HCT116 (cell line): ENCODE data around the gene IL17RE. TPM values are rescaled to one million over a fixed set of nuclear protein-coding genes. Genes with fewer than 3 reads are reported as not detected.

Source experiments
- ATAC-seq: fragments of 200-7000 bp; cut with Tn5 transposase; 2 replicates; pipeline ENCODE4 v1.9.1; 2020; ENCODE audit warnings: mild to moderate bottlenecking, moderate library complexity
- BruUV-seq: library from RNA; stranded (reverse); fragments of 400-500 nt; replicated peaks from 2 replicates; lab custom pipeline; 2021; lab: Mats Ljungman, UMichigan
- CTCF ChIA-PET: fragments of 300-600 bp; sonication (Branson Sonifier 250); formaldehyde crosslinking; loops from one replicate; lab custom pipeline; 2021; ENCODE audit warnings: antibody characterized with exemption; lab: Charles Lee
- POLR2A ChIA-PET: fragments of 300-600, 350-600 bp; sonication (Branson Sonifier 250); formaldehyde crosslinking; loops from one replicate; lab custom pipeline; 2021; ENCODE audit warnings: antibody characterized with exemption; lab: Charles Lee
- RAD21 ChIA-PET, 2 experiments: fragments of 300-600 bp; sonication (Branson Sonifier 250); formaldehyde crosslinking; loops; one replicate each; lab custom pipeline; 2023; ENCODE audit warnings: low total read pairs in 2 of 2; ENCODE audit not compliant: uncharacterized antibody in 2 of 2, unreplicated experiment in 2 of 2, low non-redundant PET in 1 of 2; lab: Charles Lee
- DNase-seq: peaks from one replicate; pipeline ENCODE4 v3.0.0-alpha.2; 2010; ENCODE audit warnings: low read depth, low spot score
- H2AFZ ChIP-seq: fragments of 200-600 bp; shearing (Covaris generic), sonication (generic); 2 replicates; pipeline ENCODE4 v1.6.1; 2017; ENCODE audit warnings: low read depth, mixed run types, mixed read lengths, antibody characterized with exemption, low read length; ENCODE audit not compliant: poor library complexity, severe bottlenecking
- H3K27ac ChIP-seq: 2 replicates; pipeline ENCODE4 v1.5.1; 2012; ENCODE audit warnings: low read depth, low read length
- H3K27me3 ChIP-seq: fragments of 200-600 bp; sonication (generic); 2 replicates; pipeline ENCODE4 v1.6.1; 2016; ENCODE audit warnings: mixed run types, low read length, mixed read lengths; ENCODE audit not compliant: insufficient read depth
- H3K36me3 ChIP-seq, 2 experiments: fragments of 200-500 bp in 1 of 2; fragments of 200-600 bp in 1 of 2; sonication (Bioruptor generic) in 1 of 2; sonication (generic) in 1 of 2; 2 replicates each; pipeline versions ENCODE4 v1.5.1 to v1.6.1; 2014 to 2016; ENCODE audit warnings: low read length in 2 of 2, inconsistent platforms in 1 of 2, mixed read lengths in 1 of 2, mixed run types in 1 of 2; ENCODE audit not compliant: insufficient read depth in 2 of 2, control insufficient read depth in 1 of 2
- H3K4me1 ChIP-seq, 2 experiments: fragments of 200-600 bp in 1 of 2; sonication (generic) in 1 of 2; 2 replicates each; pipeline versions ENCODE4 v1.5.1 to v1.6.1; 2012 to 2017; ENCODE audit warnings: low read length in 2 of 2, inconsistent platforms in 1 of 2, mild to moderate bottlenecking in 1 of 2, mixed read lengths in 1 of 2, mixed run types in 1 of 2, moderate library complexity in 1 of 2; ENCODE audit not compliant: insufficient read depth in 2 of 2, control insufficient read depth in 1 of 2
- H3K4me2 ChIP-seq: fragments of 200-600 bp; sonication (generic); 2 replicates; pipeline ENCODE4 v1.6.1; 2017; ENCODE audit warnings: mixed run types, low read length, mixed read lengths
- H3K4me3 ChIP-seq, 2 experiments: fragments of 200-600 bp in 1 of 2; sonication (generic) in 1 of 2; replicated peaks in 1 of 2; 2 replicates each; pipeline ENCODE4 v1.5.1; 2011 to 2016; ENCODE audit warnings: low read length in 2 of 2, control low read depth in 1 of 2, low read depth in 1 of 2, mild to moderate bottlenecking in 1 of 2, mixed read lengths in 1 of 2, mixed run types in 1 of 2
- H3K79me2 ChIP-seq: fragments of 200-600 bp; sonication (generic); 2 replicates; pipeline ENCODE4 v1.6.1; 2017; ENCODE audit warnings: mild to moderate bottlenecking, mixed run types, low read length, moderate library complexity, mixed read lengths; ENCODE audit not compliant: insufficient read depth
- H3K9ac ChIP-seq: fragments of 200-600 bp; sonication (generic); 2 replicates; pipeline ENCODE4 v1.6.1; 2016; ENCODE audit warnings: low read length, mixed read lengths
- H3K9me2 ChIP-seq: fragments of 200-600 bp; sonication (generic), shearing (Covaris generic); 2 replicates; pipeline ENCODE4 v1.6.1; 2017; ENCODE audit warnings: mixed run types, mild to moderate bottlenecking, moderate library complexity; ENCODE audit not compliant: insufficient read depth
- H3K9me3 ChIP-seq, 2 experiments: fragments of 200-500 bp in 1 of 2; fragments of 200-600 bp in 1 of 2; sonication (Bioruptor generic) in 1 of 2; sonication (generic) in 1 of 2; 2 replicates each; pipeline ENCODE4 v1.6.1; 2014 to 2017; ENCODE audit warnings: low read length in 2 of 2, mixed read lengths in 2 of 2, inconsistent platforms in 1 of 2, low read depth in 1 of 2, mild to moderate bottlenecking in 1 of 2, mixed run types in 1 of 2, moderate library complexity in 1 of 2; ENCODE audit not compliant: control insufficient read depth in 1 of 2, insufficient read depth in 1 of 2
- H4K20me1 ChIP-seq: fragments of 200-600 bp; sonication (generic), shearing (Covaris generic); 2 replicates; pipeline ENCODE4 v1.6.1; 2017; ENCODE audit warnings: mixed run types, mild to moderate bottlenecking, moderate library complexity; ENCODE audit not compliant: insufficient read depth
- CBX3 ChIP-seq: IDR thresholded peaks from 2 replicates; pipeline ENCODE4 v1.6.1; 2012; ENCODE audit warnings: low read depth
- CTCF ChIP-seq, 3 experiments: fragments of 200-600 bp in 1 of 3; sonication (generic) in 1 of 3; IDR thresholded peaks in 2 of 3; conservative IDR thresholded peaks in 1 of 3; 2 replicates each; pipeline ENCODE4 v1.5.1; 2012 to 2017; ENCODE audit warnings: low read depth in 2 of 3, low read length in 2 of 3, antibody characterized with exemption in 1 of 3, borderline replicate concordance in 1 of 3, control low read depth in 1 of 3, mild to moderate bottlenecking in 1 of 3, mixed read lengths in 1 of 3, mixed run types in 1 of 3, moderate library complexity in 1 of 3; ENCODE audit not compliant: insufficient read depth in 1 of 3
- JUND ChIP-seq: IDR thresholded peaks from 2 replicates; pipeline ENCODE4 v1.6.1; 2012
- POLR2AphosphoS5 ChIP-seq: IDR thresholded peaks from 2 replicates; pipeline ENCODE4 v1.6.1; 2011; ENCODE audit warnings: mild to moderate bottlenecking, low read depth, low read length, moderate library complexity
- RAD21 ChIP-seq: IDR thresholded peaks from 2 replicates; pipeline ENCODE4 v1.6.1; 2012; ENCODE audit warnings: low read depth, mild to moderate bottlenecking
- SRF ChIP-seq: IDR thresholded peaks from 2 replicates; pipeline ENCODE4 v1.6.1; 2012; ENCODE audit warnings: low read depth
- TCF7L2 ChIP-seq: IDR thresholded peaks from 2 replicates; pipeline ENCODE4 v1.7.0; 2011; ENCODE audit warnings: borderline replicate concordance, inconsistent platforms; ENCODE audit not compliant: insufficient read depth, insufficient read length; ENCODE audit errors: extremely low read depth
- ZBTB33 ChIP-seq: IDR thresholded peaks from 2 replicates; pipeline ENCODE4 v1.6.1; 2011; ENCODE audit warnings: mild to moderate bottlenecking, low read length, moderate library complexity; ENCODE audit not compliant: insufficient replicate concordance; ENCODE audit errors: extremely low read depth
- ZNF274 ChIP-seq: fragments of 200-500 bp; sonication (Bioruptor generic); IDR thresholded peaks from 2 replicates; pipeline ENCODE4 v1.6.1; 2014; ENCODE audit warnings: mild to moderate bottlenecking, low read depth, low read length, inconsistent platforms
- intact Hi-C: fragments of 100-400 bp; cut with micrococcal nuclease; formaldehyde crosslinking; loops from 2 replicates; pipeline ENCODE4 v1.10.0; 2022
- total RNA-seq: library from RNA; stranded (reverse); gene quantifications from one replicate; pipeline ENCODE4 v1.2.1, GENCODE V29; 2021; ENCODE audit not compliant: unreplicated experiment

The IL17RE gene
- total RNA-seq, 1 experiment from 2014 or later = 14.3 TPM

GRCh38 chr3:9957214-9957613, 54.6 kb downstream of the IL17RE start:
- CTCF ChIA-PET = interaction anchor here (3.5 kb wide), 1 partner anchor 10 kb away, joined by 22 read pairs; no protein-coding TSS in a partner anchor
- Histone ChIP-seq H3K79me2 (no peaks in the 10 kb centered on the region), H3K4me2 (no peak overlapping the region), H3K27ac (no peak overlapping the region), H2AFZ (no peak overlapping the region), H3K9ac (no peak overlapping the region), H3K9me3 (no peaks in the 10 kb centered on the region), H3K4me1 (peaks cover 12 to 25% of the 10 kb centered on the region in 2 experiments), H3K9me2 (no peaks in the 10 kb centered on the region), H3K36me3 (peaks cover 0 to 7% of the 10 kb centered on the region in 2 experiments; a peak in 1 of 4 replicates), H3K27me3 (no peaks in the 10 kb centered on the region), H3K4me3 (no peak overlapping the region), H4K20me1 (no peaks in the 10 kb centered on the region)
- no peak for TF ChIP-seq JUND
- TF ChIP-seq RAD21 = peak; percentile 23
- TF ChIP-seq CTCF (IDR thresholded peaks at IDR 0.05 in 2 of 3, conservative IDR thresholded peaks at IDR 0.05 in 1 of 3; ENCODE audit: borderline replicate concordance in 1 of 3, insufficient read depth in 1 of 3, low read depth in 2 of 3, low read length in 2 of 3) = peak in 1 of 3 experiments; percentile 20; a peak in 2 of 6 replicates
- intact Hi-C loops = no loop called here
- POLR2A ChIA-PET = no interaction called here
- DNase-seq (no peak), ATAC-seq (no peak)
- RAD21 ChIA-PET = no interaction called here
- no TSS peak for BruUV-seq

GRCh38 chr3:9965200-9965875, 62.7 kb downstream of the IL17RE start:
- H4K20me1 ChIP-seq = no peaks in the 10 kb centered on the region
- H3K27ac ChIP-seq = no peak overlapping the region
- no peak overlapping the region for H3K4me2 ChIP-seq
- TF ChIP-seq CBX3 = no peak
- no peak for TF ChIP-seq POLR2AphosphoS5
- no peak for TF ChIP-seq RAD21
- TF ChIP-seq ZBTB33 = no peak
- TF ChIP-seq TCF7L2 = no peak
- TF ChIP-seq ZNF274 = no peak
- no peak for TF ChIP-seq SRF
- H3K4me3 ChIP-seq = no peak overlapping the region
- no peaks in the 10 kb centered on the region for H3K9me3 ChIP-seq
- 0 out of 2 replicates have a peak, but pooled peaks cover 4% of the 10 kb centered on the region for H3K9me2 ChIP-seq
- H3K4me1 ChIP-seq = no peaks in the 10 kb centered on the region
- no peak overlapping the region for H2AFZ ChIP-seq
- DNase-seq (no peak), ATAC-seq (no peak)
- H3K36me3 ChIP-seq = peaks cover 9 to 29% of the 10 kb centered on the region in 2 experiments; a peak in 3 of 4 replicates
- intact Hi-C loops = no loop called here
- no peaks in the 10 kb centered on the region for H3K27me3 ChIP-seq
- ChIA-PET POLR2A (interaction anchor here (0.8 kb wide), 1 partner anchor 10 kb away, joined by 3 read pairs; no protein-coding TSS in a partner anchor), RAD21 (interaction anchor here in 1 of 2 experiments (0.5 kb wide), 1 partner anchor 110 kb away, joined by 3 read pairs; no protein-coding TSS in a partner anchor), CTCF (no interaction called here)
- BruUV-seq = no TSS peak
- no peaks in the 10 kb centered on the region for H3K79me2 ChIP-seq
- H3K9ac ChIP-seq = no peak overlapping the region
